Embryonic facial prominence (tissue), 1 donor: ENCODE data around the gene SYNPR.

Experiments used
- DNase-seq: peaks from one replicate; pipeline ENCODE4 v3.0.0-alpha.2; 2016; ENCODE audit errors: extremely low spot score

The SYNPR gene

DNA sequence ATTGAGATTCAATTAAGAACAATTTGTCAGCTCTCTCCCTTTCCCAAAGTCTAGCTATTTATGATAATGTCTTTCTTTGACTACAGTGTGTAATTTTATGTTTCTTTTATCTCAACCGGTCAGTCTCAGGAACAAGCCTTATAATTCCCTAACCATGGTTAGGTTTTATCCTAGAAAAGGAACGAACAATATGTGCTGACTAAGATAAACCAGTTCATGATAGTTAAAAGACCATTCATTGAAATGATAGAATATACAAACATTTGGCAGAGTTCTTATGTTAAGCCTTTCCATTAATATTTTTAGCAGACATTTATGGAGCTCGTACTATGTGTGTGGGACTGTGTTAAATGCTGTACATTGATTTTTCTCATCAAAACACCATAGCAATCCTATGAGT, 106.3 kb downstream of the SYNPR start:
- no peak for DNase-seq

DNA sequence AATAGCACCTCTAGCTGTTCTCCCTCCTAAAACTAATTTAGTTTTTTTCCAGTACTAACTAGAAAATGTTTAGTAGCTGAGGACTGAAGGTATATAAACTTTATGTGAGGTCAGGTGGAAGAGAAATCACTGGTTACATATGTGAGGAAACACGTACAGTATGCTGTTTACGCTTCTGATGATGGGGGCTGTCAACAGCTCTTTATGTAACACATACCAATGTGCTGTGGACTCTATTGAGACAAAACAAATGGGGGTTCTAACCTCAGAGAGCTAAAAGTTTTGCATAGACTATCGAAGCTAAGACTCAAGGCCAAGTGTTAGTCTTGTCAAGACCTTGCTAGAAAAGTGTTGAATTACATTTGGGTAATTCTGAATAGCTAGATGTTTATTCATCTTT, 107.5 kb downstream of the SYNPR start:
- DNase-seq, result no peak

DNA sequence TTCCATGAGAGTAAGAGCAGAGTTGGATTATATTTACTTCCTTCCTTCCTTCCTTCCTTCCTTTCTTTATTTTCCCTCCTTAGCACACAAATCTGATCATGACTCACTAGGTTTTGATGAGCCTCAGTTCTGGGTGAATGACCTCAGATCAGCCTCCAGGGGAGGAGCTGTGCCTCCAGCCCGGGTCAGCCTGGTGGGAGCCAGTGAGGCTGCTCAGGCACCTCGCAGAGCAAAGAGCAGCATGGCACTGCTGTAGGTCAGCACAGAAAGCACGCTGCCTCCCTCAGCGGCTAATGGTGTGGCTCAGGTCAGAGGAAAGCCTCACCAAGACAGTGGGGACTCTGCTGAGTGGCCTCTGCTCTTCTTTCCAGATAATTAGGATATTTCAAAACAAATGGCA, 108.5 kb downstream of the SYNPR start:
- DNase-seq, result no peak

DNA sequence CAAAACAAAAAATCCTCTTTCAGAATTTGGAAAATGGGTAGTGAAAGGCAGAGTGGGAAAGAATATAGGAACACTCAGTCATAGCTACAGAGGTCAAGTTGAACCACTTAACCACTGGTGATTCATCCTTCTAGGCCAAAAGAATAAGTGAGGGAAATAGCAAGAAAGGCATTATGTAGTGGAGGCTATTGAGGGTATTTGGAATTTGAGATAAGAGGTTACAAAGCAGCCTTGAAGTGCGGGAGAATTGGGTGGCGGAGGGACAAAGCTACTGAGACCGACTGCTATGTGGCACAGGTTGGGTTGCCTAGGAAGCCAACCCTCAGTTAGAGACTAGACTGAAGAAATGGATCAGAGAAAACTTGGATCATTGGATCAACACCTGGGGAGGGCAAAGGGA, 109.5 kb downstream of the SYNPR start:
- no peak for DNase-seq

DNA sequence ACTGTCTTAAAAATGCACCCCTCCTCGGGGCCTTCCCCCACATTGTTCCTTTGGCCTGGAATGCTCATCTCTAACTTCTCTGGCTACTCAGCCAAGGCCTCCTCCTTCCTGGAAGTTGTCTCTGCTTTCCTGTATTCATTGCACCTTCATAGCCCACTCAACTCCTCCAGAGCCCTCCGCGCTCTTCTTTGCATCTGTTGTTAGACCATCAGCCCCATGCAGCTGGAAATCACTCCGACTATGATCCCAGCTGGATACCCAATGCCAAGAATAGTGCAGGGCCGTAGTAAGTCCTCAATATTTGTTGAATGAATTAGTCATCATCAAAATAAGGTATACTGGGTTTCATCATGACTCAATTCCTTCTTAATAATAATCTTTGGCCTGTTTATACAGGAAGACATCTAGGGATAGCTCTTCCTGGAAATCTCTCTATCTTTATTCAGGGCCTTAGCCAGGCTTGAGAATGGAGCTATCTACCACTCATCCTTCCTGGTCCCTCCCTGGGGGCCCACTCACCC, 112.7 kb downstream of the SYNPR start:
- no peak for DNase-seq

DNA sequence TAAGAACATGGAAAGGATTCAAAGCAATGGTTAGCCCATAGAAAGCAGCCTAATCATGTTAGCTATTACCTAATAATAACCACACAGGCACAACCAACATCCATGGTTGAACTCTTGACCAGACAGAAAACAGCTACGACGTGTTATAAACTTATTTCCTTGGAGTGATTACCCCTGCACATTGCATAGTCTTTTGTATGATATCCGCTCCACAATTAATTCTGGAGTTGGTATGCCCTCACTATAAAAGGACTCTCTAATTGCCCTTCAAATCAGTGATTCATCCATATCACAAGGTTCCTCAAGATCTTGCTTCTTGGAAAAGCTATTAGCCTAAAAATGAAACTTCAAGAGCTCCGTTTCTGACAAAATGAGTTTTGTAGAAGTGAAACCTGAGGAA, 117.9 kb downstream of the SYNPR start:
- no peak for DNase-seq

DNA sequence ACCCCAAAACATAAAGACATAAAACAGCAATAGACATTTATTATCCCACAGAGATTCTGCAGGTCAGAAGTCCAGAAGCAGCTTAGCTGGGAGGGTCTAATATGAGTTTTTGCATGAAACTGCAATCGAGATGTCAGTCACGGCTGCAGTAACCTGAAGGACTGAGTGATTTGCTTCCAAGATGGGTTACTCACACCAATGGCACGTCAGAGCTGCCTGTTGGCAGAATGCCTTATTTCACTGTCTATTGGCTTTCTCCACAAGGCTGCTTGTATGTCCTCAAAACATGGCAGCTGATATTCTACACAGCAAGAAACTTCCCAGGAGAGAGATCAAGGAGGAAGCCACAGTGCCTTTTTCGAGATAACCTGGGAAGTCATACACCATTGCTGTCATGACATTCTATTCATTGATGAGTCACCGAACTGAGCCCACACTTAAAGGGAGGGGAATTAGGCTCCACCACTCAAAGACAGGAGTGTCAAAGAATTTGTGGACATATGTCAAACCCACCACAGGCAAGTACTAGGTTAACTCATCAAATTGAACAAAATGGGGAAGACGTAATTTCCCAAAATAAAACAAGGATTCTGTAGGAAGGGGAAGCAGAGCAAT, 122.2 kb downstream of the SYNPR start:
- no peak for DNase-seq

DNA sequence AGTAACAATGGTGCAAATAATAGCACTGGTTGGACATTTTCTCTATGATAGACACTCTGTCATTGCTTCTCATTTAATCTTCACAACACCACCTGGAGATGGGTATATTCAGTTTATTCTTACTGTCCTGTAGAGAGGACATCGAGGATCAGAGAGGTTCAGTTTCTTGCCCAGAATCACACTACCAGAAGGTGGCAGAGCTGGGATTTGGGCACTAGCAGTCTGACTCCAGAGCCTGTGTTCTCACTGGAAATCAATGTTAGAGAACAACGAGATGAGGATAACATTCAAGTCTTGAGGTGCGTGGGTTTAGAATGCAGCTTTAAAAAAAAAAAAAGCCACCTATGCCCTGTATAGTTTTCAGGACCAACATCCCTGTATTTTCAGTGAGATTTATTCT, 127.8 kb downstream of the SYNPR start:
- no peak for DNase-seq

DNA sequence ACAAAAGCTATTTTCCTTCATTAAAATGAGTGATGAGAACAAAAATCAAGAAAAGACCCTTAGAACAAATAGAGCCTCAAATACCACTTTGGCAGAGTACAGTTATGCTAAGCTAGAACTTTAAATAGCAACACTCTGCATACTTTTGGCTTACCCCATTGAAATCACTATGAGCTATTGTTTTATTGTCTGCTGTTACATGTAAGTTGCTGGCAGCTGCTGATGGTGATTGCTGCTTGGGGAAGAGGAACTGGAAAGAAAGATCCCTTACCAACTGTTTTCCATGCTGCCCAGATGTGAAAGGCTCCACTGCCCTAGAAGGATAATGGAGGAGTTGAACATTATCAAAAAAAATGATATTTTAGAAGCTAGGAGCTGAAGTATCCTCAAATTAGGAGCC, 135.4 kb downstream of the SYNPR start:
- DNase-seq, result no peak

DNA sequence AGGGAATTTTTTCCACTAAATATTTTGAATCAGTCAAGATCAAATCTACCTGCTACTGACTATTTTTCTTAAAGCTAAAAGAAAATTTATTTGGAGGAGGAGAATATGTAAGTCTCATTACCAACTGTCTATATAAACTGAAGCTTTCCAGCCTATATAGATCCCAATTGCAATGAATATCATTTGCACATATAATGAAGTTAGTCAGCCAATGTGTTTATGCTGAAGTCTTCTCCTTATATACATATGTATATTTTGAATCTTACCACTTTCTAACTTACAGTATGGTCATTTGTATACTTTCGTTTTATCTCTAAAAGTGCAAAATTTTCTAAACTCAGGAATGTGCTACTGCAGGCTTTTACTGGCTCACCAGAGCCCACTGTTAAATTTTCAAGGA, 136.5 kb downstream of the SYNPR start:
- no peak for DNase-seq

DNA sequence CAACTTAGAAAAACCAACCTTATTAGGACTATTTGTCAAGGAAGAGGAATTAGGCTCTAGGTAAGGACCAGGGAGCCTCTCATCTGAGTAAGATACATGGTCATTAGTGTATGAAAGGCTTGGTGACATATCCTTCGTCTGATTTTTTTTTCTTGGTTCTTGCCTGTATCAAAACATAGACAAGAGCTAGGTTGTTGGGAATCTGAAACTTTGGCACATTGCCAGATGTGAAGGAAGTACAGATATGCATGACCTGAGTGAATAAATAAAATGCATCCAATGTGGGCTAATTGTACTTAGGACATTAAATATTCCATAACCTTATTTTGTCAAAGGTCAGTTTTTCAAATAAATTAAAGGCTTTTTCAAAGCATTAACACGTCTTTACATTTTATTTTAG, 151.8 kb downstream of the SYNPR start:
- no peak for DNase-seq

DNA sequence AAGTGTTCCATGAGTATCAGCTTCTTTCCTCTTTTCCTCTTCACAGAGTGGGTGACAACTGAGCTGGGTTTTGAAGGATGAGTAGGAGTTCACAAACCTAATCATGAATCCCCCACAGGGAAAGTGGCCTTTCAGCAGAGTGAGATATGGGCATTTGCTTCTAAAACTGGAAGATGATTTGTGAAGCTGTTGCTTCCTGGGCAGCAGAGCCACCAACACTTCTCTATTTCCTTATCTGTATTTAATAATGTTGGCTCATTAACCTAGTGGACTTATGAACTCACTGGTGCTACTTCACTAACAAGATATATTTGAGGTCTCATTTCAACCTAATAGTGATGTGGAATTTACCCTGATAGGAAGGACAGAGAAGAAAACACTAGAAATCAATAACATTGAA, 152.8 kb downstream of the SYNPR start:
- no peak for DNase-seq

DNA sequence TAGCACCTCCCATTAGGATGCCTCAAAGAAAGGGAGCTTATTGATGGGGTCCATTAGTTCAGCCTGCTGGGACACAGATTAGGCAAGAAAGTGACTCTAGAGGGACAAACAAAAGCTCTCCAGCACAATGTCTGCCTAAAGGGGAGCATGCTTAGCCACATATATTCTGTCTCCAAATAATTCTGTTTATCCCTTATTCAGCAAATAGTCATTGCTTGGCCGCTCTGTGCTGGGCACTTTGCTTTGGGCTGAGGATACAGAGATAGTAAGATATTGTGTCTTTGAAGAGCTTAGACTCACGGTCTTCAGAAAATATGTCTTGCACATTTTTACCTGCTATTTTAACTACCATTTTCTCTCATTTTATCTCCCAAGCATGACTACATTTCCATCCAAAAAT, 159.8 kb downstream of the SYNPR start:
- DNase-seq, result no peak

DNA sequence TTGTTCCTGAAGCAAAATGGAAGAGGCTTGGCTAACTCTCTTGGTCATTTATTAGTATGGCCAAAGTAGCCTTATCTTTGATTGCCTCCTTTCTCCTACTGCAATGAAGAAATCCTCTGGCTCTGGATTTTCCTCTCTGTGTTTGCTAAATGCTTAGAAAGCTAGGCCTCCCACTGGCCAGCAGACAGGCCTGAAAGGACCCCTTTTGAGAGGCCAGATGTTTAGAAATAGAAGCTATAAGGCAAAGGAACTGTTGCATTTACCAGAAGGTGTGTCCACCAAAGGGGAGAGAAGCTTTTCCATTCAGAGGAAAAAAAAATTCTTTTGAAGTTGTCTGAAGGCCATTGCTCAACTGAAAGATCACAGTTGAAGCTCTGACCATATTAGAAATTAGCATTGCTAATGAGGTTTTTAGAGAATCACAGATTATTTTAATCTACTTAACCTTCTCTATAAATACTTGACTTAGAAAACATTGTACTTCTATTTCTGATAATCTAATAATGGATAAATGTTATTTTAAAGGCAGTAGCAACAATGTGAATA, 160.8 kb downstream of the SYNPR start:
- DNase-seq, result no peak

DNA sequence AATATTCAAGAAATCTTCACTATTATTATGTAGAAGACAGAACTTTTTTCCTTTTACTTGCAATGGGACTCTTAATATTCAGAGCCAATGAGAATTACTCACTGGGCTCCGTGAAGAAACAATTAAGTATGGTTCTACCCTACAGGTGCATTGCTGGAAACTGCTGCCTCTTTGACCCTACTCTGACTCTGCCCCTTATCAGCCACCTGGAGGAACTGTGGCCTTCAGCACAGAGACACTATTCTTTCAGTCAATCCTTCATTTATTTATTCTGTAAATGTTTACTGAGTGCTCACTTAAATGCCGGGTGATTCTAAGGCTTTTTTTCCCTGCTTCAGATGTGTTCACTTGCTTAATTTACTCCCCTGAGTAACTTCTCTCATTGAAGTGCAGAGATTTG, 163.2 kb downstream of the SYNPR start:
- DNase-seq, result no peak

DNA sequence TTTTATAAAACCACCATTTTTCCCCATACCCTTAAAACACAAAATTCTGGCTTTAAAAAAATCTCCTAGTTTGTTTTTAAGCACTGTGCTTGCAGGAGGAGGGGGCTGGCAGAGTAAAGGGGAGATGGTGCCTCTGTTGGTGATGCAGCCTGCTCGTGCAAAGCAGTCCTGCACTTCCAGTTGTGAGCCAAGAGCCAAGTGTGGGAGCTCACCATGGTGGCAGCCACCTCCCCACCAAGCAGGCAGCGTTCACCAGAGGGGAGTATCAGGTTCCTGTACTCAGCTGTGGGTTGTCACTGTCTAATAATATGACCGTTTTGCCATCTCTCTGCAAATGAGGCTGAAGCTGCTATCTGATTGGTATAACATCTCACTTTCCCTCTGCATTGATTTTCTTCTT, 164.8 kb downstream of the SYNPR start:
- no peak for DNase-seq

DNA sequence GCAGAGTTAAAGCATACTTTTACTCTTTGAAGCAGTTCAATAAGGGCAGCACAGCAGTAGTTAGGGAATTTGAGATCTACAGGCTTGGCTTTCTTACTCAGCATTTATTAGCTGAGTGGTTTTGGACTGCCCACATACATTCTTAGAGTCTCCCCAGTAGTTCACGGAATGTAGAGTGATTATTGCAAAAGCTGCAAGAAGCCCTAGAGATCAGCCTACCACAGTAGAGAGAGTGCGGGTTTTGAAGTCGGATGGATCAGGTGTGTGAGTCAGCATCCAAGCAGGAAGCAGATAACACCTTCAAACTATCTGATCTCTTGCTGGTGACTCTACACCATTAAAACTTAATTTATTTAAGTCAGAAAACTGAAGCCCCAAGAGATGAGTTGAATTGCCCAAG, 171.9 kb downstream of the SYNPR start:
- no peak for DNase-seq

DNA sequence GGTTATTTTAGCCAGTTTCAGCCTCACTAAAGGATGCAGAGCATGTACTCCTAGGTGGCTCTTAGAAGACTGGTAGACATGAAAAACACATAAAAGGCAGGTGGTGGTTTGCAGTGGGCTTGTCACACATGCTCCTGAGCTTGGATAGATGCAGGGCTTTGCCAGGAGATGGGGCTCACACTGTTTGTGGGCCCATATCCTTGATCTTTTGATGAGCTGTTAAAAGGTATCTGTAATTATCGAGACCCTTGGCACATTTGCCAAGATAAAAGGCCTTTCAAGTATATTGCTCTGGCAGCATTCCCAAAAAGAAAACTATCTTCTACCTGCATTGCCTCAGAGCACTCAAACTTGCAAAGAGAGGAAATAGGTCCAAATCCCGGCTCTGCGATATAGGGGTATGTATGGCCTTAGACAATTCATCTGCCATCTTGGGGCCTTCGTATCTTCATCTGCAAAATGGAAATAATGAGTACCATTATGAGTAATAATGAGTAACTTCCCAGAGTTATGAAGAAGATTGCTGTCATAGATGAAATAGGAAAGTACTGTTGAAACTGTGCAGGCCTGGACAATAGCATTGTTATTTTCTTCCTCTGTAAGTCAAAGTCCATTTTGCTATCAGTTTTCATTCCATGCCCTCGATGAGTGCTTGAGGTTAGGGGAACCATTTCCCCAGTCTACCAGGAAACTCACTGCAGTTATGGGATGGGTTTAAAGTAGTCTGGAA, 172.7 kb downstream of the SYNPR start:
- no peak for DNase-seq

DNA sequence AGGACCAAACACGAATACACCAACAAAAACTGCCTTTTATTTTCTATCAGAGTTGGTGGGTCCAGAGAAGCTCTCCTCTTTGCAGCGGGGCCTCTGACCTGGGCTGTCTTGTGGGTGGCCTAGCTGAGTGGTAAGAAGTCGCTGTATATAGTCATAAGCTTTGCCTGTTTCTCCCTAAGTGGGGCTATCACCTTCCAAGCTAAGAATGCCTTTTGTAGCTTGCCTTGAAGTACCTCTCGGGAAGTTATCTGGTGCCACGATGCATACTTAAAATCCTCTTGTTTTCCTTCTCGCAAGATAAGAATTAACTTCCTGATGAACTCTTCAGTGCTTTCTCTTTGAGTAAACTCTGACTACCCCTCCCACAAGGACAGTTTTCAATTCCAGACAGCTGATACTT, 178.8 kb downstream of the SYNPR start:
- DNase-seq, result no peak

DNA sequence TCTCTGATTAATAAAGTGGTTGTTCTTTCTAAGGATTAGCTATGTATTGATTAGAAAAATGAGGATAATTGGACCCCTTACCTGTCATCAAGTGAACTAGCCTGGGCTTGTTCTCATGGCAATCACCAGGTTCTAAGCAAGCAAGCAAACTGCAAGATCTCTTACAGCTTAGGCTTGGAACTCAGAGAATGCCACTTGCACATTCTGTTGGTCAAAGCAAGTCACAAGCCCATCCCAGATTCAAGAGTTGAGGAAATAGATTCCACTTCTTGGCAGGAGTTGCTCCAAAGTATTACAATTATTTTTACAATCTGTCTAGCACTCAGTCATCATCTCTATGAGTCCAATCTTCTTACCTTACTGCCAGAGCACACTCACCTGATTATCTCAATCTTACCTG, 180.3 kb downstream of the SYNPR start:
- DNase-seq, result no peak

DNA sequence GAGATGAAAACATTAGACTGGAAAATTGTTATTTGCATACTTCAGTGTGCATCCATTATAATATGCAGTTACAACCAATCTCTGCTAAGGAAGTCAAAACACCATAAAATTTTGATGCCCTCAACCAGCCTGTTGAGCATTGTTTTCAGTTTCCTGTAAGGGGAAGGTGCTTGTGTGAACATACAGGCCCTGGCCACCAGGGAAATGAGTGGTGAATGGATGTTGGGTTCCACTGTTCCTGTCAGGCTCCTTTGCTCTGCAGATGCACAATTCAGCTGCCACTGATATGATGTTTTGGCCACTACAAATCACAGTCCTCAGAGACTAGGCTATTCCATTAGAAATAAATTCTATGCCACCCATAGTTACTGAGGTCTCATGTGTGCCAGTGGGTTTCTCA, 184.6 kb downstream of the SYNPR start:
- no peak for DNase-seq

DNA sequence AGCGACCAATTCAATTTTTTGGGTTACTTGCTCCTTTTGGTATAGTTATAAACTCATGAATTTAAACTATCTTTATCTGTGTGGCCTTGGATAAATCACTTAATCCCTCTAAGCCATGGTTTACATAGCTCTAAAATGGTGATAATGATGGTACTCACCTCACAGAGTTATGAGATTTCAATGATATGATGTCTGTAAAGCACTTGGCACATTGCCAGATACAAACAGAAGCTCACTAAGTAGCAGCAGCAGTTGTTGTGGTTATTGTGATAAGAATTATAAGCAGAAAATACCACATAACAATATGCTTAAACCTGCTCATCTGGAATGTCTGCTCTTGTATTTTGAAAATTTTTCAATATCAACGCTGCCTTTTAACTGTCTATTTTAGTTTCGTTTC, 189.3 kb downstream of the SYNPR start:
- DNase-seq, result no peak

DNA sequence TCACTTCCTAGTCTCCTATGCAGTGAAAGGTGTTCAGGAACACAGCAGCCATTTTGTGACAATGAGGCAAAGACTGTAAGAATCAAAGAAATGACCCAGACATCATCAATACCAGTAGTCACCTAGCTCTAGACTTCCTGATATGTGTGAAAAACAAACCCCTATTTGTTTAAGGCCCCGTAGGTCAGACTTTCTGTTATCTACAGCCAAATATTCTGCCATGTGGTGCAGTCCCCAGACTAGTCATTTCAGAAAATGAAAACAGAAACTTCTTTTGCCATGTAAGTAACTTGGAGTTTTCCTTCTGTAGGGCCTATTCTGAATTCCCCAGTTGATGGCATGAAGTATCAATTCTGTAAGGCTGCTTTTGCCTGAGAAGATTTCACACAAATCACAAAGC, 192.6 kb downstream of the SYNPR start:
- no peak for DNase-seq
